ENCODE results near the gene RNF157.

DNA sequence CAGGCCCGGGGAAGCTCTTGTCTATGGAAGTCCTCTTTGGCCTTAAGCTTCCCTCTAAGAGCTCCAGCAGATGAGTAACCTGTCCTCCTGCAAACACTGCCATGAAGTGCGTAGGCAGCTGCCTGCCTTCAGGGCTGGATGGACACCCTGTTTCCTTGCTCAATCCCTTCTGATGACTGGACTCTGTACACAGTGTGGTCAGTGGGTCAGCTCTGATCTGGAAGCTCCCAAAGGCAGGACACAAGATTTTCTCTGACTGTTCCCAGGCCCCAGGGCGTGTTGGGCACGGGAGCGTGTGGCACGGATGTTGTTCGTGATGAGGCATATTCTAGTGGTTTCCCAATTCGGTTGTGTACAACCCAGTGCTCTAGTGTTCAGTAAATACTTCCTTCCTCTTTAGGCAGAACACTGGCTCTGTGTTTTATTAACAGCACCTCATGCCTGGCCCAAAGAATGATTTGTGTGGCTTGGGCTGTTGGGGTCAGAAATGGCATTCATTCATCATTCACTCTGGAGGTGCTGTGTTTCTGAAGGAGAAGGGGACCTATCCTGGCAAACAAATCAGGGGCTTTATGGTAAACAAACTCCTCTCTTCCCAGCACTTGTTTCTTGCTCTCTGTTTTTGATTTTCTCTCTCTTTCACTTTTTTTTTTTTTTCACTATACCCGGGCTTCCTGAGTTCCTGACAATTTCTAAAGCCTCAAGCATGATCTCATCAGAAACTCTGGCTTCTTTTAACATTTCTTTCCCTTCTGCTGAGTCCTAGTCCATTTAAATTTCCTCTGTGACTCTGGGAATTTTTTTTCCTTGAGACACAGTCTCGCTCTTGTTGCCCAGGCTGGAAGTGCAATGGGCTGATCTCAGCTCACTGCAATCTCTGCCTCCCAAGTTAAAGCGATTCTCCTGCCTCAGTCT lies 12.0 kb upstream of the RNF157 start:
- TF ChIP-seq CTCF (IDR thresholded peaks at IDR 0.05) = no peak
- TF ChIP-seq POLR2A (IDR thresholded peaks at IDR 0.05) = no peak
